ENCODE measurements around the gene GPX7.
A peak's percentile ranks its signal among the peaks of the same experiment; 100 is the strongest.

GPX7 gene

GRCh38 chr1:52588535-52588934, 13.6 kb upstream of the GPX7 start:
- DNase-seq, result peak; percentile 47 to 54

- no peak for DNase-seq
These were observed 11.9 kb upstream of the GPX7 start for GRCh38 chr1:52590266-52590665.

DNA sequence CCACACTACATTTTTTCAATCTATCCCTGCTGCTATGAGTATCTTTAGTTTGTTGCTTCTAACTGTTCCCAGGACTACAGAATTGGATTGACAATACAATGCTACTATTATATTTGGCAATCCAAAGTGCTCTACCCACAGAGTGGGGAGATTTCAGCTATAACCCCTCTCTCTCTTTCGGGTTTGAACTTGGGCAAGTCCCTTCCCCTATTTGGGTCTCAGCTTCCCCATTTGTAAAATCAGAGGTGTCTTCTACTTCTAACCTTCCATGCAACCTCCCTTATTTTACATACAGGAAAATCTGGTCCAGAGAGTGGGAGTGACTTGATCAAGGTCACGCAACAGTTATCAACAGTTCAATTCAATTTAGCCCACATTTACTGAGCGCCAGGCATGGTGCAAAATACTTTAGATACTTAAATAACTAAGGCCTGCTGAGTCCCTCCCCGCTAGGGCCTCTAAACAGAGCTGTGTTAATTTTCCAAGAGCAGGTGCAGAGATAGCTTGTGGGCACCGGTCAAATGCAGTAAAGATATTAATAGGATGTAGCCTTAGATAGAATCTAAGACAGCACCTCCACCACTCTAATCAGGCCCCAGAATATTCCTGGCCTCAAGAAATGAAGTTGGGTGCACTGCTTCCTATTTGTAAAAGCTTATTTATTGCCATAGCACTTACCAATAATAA, 9.4 kb upstream of the GPX7 start:
- DNase-seq, result no peak

DNA sequence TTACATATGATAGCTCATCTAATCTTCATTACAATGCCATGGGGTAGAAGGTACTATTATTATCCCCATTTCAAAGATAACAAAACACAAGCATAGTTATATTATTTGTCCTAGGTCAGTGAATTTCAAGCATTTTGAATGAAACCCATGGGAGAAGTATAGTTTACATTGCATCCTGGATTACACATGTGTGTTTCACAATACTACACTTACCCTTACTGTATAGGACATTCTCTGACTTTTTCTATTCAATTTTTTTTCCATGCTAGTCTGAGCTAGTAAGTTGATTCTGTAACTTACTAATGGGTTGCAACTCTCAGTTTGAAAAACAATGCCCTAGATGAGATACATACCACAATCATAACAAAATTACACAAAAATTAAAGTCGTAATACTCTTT, 8.7 kb upstream of the GPX7 start:
- DNase-seq, result peak; percentile 20 to 40

DNA sequence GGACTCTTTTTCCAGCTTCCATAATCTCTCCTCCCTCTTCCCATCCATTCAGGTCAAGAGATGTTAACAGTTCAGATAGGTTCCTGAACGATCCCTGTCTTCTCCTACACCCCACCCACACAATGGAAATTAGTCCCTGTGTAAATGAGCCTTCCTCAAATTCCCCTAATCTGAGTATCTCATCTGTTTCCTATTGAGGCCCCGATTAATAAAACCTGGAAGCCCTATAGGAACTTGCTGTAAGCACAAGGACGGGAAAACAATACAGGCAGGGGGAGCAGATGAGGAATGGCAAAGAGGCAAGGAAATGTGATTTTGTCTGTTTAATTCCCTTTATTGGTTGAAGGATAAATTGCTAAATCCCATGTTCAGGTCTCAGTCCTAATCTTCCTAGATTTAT, 7.1 kb upstream of the GPX7 start:
- DNase-seq, result no peak

GRCh38 chr1:52597912-52598311, 4.3 kb upstream of the GPX7 start:
- no peak for DNase-seq

DNA sequence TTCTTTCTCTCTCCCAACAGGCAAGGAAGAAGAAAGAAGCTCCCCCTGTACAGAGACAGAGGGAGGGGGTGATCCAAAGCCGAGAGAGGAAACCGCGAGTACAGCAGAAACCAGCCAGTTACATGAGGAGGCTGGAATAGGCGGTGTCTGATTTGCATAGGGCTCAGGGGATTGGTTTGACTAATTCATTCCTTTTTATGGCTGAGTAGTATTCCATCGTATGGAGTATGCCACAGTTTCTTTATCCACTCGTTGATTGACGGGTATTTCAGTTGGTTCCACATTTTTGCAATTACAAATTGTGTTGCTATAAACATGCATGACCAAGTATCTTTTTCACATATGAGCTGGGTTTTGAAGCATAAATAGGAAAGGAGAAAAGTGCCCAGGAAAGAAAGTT, 3.4 kb upstream of the GPX7 start:
- DNase-seq, result no peak

DNA sequence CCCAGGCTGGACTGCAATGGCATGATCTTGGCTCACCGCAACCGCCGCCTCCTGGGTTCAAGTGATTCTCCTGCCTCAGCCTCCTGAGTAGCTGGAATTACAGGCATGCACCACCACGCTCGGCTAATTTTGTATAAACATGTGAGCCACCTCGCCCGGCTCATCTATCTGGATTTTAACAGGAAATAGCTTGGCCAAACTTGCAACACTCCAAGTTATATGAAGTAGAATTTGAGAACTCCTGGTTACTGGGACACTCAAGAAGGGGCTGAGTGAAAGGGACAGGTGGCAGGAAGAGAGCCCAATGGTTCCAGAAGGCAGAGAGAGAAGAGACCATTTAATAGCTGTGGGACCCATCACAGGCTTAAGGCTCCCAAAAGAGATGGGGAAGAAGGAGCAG, 2.9 kb upstream of the GPX7 start:
- no peak for DNase-seq

DNA sequence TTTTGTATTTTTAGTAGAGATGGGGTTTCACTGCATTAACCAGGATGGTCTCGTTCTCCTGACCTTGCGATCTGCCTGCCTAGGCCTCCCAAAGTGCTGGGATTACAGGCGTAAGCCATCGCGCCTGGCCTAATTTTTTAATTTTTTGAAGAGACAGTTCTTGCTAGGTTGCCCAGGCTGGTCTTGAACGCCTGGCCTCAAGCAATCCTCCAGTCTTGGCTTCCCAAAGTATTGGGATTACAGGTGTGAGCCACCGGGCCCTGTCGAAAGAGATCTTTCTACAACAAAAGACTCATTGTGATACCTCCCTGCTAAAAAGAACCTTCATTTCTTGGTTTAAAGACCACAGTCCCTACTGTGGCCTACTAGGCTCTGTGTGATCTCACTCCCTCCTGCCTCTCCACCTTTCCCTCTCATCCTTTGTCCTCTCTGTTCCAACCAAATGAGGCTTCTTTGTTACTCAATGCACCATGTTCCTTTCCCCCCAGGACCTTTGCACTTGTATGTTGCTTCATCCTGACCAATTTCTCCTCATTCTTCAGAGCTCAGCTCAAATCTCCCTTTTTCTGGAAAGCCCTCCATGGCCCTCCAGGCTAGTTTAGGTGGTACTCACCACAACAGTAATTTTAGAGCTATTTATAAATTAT, 1.5 kb upstream of the GPX7 start:
- no peak for DNase-seq

DNA sequence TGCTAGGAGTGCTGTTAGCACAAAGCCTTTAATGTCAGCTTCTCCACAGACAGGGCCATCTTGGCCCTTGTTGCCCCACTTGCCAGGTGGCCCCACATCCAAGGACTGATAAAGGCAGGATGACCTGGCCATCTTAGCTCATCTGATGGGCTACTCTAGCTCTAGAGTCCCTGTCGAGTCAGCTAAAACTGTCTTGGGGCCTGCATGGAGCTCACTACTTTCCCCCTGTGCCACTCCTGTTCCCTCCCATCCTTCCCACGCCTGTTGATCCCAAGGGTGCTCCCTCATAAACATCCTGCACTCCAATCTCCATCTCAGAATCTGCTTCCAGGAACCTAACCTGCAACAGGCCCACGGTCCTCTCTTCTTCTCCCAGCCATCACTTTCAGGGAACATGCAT, 652 bp upstream of the GPX7 start:
- no peak for DNase-seq

DNA sequence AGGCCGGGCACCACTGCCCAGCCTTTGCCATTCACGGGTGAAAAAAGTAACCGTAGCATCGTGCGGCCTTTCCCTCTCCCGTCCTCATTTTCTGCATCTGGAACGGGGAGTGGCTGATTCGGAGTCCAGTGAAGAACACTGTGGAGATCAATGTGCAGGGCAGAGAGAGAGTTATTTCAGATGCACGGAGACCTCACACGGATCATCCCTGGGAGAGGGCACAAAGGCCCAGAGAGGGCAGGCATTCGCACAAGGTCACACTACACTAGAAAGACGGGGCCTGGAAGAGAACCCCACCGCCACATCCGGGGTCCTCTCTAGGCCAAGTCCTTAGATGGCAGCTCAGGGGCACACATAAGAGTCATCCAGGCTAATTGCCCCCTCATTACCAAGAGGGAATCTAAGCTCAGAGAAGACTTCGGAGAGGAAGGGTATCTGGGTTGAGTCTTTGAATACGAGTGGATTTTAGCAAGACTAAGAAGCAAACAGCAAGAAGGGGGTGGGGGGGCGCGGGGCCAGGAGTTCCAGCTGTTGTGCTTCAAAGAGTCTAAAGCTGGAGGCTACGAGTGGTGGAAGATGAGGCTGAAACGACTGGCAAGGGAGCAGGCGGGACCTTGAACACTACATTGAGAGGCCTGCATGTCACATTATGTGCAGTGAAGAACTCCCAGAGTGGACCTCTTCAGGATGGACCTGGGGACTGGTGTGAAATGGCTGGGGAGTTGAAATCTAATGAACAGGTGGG, 857 bp downstream of the GPX7 start:
- no peak for DNase-seq

- DNase-seq, result no peak
These were observed 1.5 kb downstream of the GPX7 start for GRCh38 chr1:52603630-52604029.

DNA sequence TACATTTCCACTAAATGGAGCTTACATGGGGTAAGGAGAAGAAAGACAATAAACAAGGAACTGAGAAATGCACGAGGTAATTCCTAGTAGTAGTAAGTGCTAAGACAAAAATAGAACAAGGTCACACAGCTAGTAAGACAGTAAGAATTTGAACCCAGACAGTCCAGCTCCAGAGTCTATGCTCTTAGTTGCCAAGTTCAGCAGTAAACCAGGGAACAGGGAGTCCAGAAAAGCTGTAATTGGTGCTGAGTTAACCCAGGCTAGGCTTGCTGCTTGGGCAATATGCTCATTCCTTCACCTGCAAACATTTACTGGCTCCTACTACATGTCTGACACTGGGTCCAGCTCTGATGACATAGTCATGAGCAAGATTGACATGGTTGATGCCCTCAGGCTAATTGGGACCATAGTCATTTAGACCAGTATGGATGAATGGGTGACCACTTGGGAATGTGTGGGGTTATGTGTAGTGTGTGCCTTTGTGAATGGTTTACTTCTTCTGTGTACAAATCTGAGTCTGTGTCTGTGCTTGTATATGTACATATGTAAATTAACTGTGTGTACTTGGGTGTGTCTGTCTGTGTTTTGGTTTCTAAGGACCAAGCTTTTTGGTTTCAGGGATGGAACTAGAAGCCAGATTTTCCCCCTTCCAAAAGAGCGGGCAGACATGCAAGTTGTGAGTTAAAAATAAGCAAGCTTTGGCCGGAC, 2.0 kb downstream of the GPX7 start:
- DNase-seq, result no peak

DNA sequence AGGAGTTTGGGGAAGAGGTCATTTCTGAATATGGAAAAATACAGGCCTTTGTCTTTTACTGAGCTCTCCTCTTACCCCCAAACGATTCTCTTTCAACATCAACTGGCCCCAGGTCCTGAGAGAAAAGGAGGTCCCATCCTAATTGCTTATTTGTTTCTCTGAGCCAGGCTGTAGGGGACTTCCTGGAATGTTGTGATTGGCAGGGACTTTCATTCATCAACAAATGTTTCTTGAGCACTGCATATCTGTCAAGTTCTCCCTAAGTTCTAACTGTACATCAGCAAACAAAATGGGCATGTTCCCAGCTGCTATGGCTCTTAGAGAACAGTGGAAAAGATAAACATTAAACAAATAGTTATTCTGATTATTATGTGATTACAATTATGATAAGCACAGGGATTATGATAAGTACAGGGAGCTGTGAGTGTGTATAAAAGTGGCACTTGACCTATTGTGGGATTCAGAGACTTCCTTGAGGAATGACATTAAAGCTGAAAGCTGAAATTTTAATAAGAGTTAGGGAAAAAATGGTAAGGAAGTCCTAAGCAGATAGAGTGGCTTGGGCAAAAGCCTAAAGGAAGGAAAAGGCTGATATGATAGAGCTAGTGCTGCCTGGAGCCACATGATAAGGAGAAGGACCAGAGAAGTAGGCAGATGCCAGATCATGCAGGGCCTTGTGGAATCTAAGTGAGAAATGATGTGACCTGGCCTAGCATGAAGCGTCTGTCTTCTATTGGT, 11.6 kb downstream of the GPX7 start:
- DNase-seq, result no peak

GRCh38 chr1:52614671-52615070, 12.5 kb downstream of the GPX7 start:
- no peak for DNase-seq

DNA sequence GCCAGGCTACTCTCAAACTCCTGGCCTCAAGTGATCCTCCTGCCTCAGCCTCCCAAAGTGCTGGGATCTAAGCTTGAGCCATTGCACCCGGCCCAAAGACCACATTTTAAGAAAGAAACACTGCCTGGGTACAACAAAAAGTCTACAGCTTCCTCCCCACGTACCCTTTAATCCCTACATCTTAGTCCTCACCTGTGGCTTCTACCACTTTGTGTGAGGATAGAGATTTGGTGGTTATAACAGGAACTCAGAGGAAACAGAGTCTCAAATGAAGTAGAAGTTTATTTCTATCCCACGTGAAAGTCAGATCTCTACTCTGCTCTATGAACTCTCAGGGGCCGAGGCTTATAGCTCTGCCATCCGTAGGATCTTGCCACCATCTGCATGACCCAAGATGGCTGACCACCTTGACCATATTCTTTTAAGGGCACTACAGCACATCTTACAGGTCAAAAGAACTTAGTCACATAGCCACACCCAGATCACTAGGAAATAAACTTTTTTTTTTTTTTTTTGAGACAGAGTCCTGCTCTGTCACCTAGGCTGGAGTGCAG, 13.4 kb downstream of the GPX7 start:
- no peak for DNase-seq

- DNase-seq, result no peak
These were observed 19.8 kb downstream of the GPX7 start for GRCh38 chr1:52621950-52622349.

DNA sequence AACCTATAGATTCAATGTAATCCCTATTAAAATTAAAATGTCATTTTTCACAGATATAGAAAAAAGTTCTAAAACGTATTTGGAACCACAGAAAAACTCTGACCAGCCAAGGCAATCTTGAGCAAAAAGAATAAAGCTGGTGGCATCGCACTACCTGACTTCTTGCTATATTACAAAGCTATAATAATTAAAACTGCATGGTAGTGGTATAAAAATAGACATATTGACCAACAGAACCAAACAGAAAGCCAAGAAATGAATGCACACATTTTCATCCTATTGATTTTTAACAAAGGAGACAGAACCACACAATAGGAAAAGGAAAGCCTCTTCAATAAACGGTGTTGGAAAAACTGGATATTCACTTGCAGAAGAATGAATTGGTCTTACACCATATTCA, 21.6 kb downstream of the GPX7 start:
- no peak for DNase-seq

DNA sequence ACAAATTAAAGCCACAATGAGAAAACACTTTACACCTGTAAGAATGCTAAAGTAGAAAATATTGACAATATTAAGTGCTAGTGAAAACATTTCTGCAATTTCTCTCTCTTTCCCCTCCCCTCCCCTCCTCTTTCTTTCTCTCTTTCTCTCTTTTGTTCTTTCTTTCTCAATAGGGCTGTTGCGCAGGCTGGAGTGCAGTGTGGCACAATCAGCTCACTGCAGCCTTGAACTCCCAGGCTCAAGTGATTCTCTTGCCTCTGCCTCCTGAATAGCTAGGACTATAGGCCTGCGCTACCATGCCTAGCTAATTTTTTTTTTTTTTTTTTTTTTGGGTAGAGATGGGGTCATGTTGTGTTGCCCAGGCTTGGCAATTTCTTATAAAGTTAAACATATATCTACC, 24.9 kb downstream of the GPX7 start:
- peak in 1 of 2 experiments; percentile 26 for DNase-seq

DNA sequence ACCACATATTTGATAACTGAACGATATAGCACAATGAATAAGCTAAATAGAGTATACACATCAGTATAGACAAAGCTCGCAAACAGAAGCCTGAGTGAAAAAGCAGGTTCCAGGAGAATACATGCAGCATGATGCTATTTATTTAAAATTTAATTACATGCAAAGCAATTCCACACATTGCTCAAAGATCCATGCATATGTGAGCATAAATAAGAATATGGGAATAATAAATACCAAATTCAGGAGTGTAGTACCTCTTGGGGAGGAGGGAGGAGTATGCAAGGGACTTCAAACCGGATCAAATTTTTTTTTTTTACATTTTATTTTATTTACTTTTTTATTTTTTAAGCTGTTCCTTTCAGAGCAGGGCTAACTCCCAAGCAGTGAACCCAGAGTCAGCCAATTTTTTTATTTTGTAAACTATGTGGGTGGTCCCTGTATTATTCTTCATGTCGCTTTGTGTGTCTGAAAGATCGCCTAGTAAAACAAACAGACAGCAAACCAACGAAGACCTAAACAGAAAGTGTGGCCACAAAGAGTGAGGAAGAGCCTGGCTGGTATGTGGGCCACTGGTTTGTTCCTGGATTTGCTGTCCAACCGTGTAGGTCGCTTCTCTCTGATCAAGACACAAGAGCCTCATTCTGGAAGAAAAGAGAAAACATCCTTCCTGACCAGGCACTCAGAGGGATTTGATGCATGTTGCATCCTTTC, 26.6 kb downstream of the GPX7 start:
- DNase-seq, result no peak

DNA sequence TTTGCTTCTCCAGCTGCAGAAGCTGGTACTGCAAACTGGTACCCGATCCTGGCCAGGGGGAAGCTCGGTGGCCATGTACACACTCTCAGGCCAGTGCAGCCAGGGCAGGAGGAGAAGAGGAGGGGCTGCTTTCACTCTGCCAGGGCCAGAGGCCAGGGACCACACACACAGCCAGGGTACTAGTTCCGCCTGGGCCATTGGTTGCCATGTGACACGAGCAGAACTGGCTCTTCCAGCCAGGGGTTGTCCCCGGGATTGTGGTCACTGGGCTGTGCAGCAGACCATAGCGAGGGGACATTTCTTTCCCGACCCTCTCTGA, 27.1 kb downstream of the GPX7 start:
- DNase-seq, result no peak

DNA sequence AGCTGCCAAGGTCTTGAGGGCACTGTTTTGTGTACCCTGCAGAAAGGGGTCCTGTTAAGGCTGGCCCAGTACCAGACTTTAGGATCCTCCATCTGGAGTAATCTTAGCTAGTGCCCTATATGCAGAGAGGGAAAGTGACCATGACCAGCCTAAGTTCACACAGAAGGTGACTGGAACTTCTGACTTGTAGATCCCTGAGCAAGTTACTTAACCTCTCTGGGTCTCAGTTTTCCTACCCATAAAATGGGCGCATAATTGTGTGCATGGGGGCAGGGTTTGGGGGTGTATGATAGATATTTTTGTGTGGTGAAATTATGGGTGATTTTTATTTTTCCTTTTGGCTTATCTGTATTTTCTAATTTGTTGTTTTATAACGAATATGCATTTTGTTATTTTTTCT, 27.5 kb downstream of the GPX7 start:
- DNase-seq, result no peak

Measured in AML-193 (cell line).